Anterior cingulate cortex (tissue), 58 donors: ENCODE results near the gene PRKN.

Experiments
- DNase-seq, 58 donors: peaks; one replicate each; lab custom pipeline; 2025; lab: John Stamatoyannopoulos, UW

Gene PRKN

GRCh38 chr6:161618831-161619454 is 1108.6 kb downstream of the PRKN start:
- peak in 52 of 58 donors; percentile 9 to 80 (median 52) for DNase-seq

DNA sequence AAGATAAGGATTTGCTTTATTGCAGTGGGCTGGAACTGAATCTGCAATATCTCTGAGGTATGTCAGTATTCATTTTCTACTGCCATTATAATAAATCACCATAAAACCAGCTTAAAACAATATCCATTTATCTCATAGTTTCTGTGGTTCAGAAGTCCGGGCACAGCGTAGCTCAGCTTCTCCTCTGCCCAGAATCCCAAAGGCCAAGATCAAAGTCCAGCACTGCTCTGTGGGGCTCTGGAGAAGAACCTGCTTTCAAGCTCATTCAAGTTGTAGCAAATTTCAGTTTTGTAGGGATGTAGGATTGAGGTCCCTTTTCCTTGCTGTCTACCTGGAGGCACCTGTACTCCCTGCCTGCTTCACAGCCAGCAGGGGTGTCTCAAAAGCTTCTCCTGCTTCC is 1113.9 kb downstream of the PRKN start:
- no peak for DNase-seq

- DNase-seq: no peak
Observed at GRCh38 chr6:161608771-161609170, 1118.8 kb downstream of the PRKN start.

GRCh38 chr6:161607696-161608297 is 1119.8 kb downstream of the PRKN start:
- DNase-seq: no peak

GRCh38 chr6:161602359-161602758 is 1125.2 kb downstream of the PRKN start:
- DNase-seq: no peak

DNA sequence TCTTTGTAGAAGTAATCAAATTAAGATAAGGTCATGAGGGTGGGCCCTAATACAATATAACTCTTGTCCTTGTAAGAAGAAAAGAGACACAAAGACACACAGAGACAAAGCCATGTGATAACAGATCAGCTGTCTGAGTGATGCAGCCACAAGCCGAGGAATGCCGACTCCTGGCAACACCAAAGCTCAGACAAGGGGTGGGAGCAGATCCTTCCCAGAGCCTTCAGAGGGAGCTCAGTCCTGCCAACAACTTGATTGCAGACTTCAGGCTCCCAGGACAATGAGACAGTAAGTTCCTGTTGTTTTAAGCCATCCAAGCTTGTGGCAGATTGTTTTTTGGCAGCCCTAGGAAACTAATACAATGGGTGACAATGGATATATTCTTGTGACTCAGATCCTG is 1128.7 kb downstream of the PRKN start:
- no peak for DNase-seq

- DNase-seq: no peak
Observed at GRCh38 chr6:161596807-161597520, 1130.6 kb downstream of the PRKN start.

- no peak for DNase-seq
Observed at GRCh38 chr6:161594412-161594811, 1133.2 kb downstream of the PRKN start.

- DNase-seq: no peak
Observed at GRCh38 chr6:161590961-161591627, 1136.5 kb downstream of the PRKN start.

DNA sequence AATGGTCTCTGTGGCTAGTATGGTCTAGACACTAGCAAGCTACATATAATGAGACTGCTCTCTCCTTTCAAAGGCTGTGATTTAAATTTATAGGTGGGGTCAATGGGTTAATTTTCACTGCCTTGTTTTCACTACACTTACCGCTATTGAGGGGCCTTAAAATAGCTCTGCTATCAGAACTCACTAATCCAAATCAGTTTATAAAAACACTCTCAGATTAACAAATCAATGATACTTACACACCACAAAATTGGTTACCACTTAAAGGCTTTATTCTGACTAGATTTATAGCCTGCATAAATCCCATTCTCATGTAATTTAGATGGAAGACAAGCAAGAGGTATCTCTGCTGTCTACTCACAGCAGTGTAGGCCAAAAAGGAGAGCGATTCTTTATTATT is 1140.7 kb downstream of the PRKN start:
- DNase-seq: no peak

GRCh38 chr6:161584621-161585340 is 1142.8 kb downstream of the PRKN start:
- DNase-seq: no peak

DNA sequence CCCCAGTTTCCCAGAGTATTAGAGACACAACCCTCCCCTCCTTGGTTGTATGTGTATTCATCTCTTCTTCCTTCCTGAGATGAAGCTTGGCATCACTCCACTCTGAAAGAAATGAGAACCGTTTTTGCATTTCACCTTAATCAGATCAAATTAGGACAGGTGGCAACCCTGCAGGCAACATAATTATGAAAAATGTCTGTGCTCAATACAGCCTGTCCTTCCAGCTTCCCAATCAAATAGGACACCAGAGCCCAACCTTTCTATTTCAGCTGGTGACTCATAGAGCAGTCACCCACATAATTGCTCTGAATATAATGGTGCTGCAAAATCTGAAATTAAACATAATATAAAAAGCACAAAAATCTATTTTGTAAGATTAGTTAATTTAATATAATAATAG is 1143.5 kb downstream of the PRKN start:
- no peak for DNase-seq

GRCh38 chr6:161583584-161583983 is 1144.0 kb downstream of the PRKN start:
- no peak for DNase-seq

DNA sequence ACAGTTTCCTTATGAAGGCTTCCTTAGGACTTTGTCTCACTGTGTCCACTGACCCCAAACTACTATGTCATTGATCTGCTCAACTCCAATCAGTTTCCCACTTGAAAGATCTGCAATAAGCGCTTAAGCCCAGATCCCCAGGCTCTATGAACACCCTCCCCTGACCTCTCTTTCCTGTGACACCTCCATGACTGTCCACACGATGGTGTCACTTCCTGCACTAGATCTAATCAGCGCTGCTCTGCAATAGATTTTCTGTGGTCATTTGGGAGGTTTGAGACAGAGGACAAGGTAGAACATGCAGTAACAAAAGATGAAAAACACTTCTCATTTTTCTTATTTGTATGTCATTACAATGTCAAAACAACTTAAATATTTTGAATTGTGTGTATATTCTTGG is 1149.1 kb downstream of the PRKN start:
- no peak for DNase-seq

DNA sequence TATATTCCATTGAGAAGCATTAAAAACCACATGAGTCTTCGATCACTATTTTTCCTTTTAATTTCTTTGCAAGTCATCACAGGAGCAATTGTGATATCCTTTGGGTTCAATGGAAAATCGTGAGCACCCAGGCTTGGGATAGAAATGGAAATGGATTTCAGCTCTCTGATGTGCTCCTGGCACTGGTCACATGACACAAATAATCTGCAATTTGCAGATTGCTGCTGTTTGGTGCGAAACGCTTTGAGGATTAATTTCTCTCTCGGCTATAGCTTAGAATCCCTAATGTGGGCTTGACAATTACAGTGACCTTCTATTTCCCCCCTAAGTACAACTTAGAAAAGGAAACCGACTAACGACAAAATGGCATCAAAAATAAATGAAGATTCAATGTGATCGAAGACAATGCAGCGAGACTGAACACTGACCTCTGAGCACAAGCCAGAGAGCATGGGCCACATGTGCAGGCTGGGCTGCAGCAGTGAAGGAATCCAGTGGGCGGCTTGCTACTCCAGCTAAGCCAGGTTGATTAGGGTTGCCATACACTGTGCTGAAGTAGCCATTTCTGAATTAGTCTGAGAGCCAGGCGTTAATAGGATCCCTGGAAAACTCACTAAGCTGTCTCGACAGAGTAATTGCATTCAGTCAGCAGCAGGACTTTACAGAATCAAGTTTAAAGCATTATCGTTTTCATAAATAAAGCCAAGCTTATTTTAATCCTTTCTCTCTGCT is 1151.9 kb downstream of the PRKN start:
- DNase-seq: peak in 4 of 58 donors; percentile 3 to 10 (median 6)

DNA sequence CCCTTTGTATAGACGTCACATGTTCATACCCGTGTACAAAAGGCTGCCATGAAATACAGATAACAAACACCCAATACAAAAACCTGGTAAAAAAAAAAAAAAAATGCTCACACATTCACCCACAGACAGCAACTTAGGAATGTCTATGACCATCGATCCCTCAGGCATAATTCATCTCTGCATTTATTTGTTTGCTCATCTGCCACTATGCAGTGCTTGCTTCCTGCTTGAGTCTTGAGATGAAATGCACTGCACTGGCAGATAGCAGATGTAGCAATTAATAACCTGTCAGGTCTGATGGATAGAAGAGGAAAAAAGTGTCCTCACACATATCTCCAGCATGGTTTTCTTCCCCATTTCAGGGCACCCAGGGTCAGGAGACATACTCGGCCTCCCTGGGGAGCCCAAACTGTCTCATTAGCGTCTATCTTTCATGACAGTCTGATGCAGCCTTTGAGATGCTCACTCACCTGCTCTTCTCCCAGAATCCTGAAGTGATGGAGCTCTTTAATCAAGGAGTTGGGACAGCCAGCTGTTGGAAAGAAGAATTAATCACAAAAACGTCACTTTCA is 1158.6 kb downstream of the PRKN start:
- no peak for DNase-seq

DNA sequence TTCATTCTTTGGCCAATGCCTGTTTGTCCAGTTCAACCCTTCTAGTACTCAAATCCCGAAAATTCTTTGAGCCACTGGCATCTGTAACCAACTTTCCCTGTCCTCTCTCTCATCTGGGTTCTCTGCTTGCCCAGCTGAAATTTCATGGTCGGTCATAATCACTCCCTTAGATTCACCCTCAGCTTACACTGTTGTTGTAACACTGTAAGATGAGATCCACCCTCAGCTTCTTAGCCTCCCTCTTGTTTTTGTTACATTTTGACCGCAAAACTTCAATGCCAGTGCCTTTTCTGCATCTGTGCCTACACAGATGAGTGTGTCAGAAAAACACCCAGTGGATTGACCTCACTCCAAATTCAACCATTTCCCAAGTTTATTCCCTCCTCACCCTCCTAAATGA is 1162.6 kb downstream of the PRKN start:
- no peak for DNase-seq

DNA sequence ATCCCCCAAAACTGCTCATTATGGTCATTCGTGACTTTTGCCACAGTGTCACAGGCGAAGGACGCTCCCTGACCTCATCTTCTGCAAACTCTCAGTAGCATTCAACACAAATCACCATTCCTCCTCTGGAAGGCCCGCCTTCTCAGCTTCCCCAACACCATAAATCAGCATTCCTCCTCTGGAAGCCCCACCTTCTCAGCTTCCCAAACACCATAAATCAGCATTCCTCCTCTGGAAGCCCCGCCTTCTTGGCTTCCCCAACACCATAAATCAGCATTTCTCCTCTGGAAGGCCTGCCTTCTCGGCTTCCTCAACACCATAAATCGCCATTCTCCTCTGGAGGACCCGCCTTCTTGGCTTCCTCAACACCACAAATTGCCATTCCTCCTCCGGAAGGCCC is 1165.7 kb downstream of the PRKN start:
- no peak for DNase-seq

DNA sequence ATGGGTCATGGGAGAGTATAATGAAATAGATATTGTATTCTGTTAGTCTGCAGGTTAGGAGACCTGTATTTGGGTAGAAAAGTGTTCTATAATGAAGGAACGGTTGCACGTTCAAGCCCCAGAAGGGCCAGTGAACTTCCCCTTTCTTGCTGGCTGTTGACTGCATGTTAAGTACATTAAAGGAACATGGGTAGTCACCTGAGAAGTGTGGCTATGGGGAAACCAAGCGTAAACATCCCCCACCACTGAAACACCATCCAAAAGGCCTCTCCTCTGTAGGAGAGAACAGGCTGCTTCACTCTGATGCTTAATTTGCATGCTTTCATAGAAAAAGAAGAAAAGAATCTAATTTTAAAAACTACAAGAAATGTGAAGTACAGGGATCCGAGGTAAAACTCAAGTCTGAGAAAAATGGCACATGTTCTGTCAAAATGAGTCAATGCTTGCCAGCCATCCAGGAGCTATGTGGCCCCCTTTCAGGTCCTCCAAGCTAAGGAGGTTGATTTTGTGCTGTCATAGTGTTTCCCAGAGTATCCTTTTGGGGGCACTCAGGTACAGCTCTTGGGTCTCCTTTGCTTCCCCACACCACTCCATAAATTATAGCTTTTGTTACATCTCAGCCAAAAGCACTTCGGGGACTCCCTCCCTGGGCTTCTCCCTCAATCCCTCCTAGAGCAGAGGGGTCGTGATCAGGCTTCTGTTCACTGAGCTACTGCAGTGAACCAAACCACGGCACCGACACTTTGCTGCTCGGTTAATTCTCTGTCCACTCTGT is 1170.0 kb downstream of the PRKN start:
- DNase-seq: no peak
